Colon (tissue), 2 donors: ENCODE data around the gene PHLDA2.

ENCODE experiments used
- FAIRE-seq: peaks from 2 replicates; lab custom pipeline; 2012; peaks lifted over from hg19 to GRCh38; lab: Jason Lieb, UNC
- donor health status: control.
- donor health status: control.

Gene PHLDA2

DNA sequence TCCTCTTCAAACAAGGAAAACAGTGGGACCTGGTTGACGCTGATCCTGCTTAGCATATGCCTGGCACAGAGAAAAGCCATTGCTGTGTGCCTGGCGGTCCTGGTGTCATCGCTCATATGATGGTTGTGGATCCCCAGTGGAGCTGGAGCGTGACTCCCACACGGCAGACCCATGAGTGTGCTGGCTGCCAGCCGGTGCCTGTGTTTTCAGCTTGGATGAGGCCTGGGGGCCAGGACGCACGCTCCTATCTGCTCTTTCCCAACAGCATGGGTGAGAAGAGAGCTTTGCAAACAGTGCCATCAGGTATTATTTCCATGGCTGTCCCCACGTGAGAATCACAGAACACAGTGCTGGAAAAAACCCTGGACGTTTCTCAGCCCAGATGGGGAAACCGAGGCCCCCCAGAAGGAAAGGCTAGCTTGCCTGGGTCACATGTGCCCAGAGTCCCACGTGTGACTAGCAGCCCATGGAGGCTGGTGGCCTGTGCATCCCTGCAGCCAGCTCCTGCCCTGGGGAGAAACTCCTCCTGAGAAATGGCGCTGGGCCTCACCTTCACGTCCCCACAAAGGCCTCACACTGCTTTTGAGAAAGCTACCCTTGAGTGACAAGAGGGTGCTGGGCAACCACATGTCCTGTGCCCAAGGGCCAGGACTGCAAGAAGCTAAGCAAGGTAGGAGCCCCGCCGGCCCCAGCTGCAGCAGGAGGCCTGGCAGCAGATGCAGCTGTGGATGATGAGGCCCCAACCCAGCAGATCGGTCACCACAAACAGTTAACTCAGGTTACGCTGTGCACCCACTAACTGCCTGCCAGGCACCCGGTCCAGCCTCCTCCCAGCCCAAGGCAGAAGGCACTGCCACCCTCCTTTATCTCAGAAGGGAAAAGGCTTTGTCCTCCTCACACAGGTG is 47.9 kb downstream of the PHLDA2 start:
- no peak for FAIRE-seq

DNA sequence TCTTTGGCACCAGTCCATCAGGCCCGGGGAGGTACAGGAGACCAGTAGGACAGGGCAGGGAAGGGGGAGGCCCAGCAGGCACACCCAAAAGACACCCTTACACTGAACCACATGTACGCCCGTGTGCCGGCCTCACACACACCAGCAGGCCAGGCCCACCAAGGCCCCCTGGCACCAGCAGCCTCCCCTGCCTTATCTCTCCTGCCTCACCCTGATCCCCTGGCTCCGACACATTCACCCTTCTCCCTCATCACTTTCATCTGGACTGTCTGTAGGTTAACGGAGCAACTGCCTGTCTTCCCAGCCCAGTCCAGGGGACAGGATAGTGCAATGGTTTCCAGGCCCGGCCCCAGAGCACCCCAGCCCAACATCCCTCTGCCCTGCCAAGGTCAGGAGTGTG is 48.6 kb downstream of the PHLDA2 start:
- FAIRE-seq = no peak

DNA sequence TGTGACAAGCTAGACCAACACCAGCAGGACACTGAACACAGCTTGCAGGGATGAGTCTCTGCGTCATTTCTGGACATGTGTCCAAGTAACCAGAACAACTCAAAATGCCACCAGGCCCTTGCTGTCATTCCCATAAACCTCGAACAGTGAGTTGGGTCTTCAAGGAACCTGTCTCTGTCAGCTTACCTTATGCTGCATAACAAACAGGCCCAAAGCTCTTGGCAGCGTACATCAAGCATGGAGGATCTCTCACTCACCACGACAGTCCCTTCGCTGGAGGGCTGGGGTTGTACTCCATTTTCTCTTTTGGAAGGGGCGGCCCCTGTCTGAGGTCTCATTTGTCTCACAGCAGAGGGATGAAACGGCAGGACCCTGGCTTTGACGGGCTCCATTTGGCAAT is 50.4 kb downstream of the PHLDA2 start:
- no peak for FAIRE-seq
